ENCODE results near the gene PDCD1LG2. TPM values are rescaled to one million over a fixed set of nuclear protein-coding genes. Genes with fewer than 3 reads are reported as not detected.
A peak's percentile ranks its signal among the peaks of the same experiment; 100 is the strongest.

The PDCD1LG2 gene
- total and polyA plus RNA-seq, 2 experiments from 2014 or later, result not detected

GRCh38 chr9:5566054-5566618, 55.8 kb downstream of the PDCD1LG2 start:
- no peak for ATAC-seq
- no peak overlapping the region for H3K27ac Mint-ChIP-seq
- peaks cover 5% of the 10 kb centered on the region; the same call in 2 of the 3 replicates for H3K4me1 Mint-ChIP-seq

More at GRCh38 chr9:5566054-5566618, 55.8 kb downstream of the PDCD1LG2 start:
- Histone ChIP-seq H3K4me3 (no peak overlapping the region), H3K9me2 (ENCODE audit: insufficient read depth) (no peaks in the 10 kb centered on the region), H3K27me3 (ENCODE audit: insufficient read depth) (no peaks in the 10 kb centered on the region; the same call in 1 of the 2 replicates), H3K27ac (ENCODE audit: low read depth) (no peak overlapping the region), H3K79me2 (replicated peaks; ENCODE audit: insufficient read depth) (no peaks in the 10 kb centered on the region), H3K36me3 (ENCODE audit: insufficient read depth) (no peaks in the 10 kb centered on the region), H3F3A (replicated peaks; ENCODE audit: low read depth) (no peaks in the 10 kb centered on the region), H3K4me2 (no peak overlapping the region), H3K4me1 (ENCODE audit: insufficient read depth) (peaks cover 5% of the 10 kb centered on the region; the same call in 1 of the 2 replicates), H4K20me1 (replicated peaks; ENCODE audit: insufficient read depth) (no peaks in the 10 kb centered on the region), H2AFZ (peak overlapping the region; percentile 91)
- no peak overlapping the region for H3K4me3 Mint-ChIP-seq
- H3K9me3 Mint-ChIP-seq, result no peaks in the 10 kb centered on the region; the same call in 2 of the 3 replicates
- H3K36me3 Mint-ChIP-seq (ENCODE audit: low read depth), result no peaks in the 10 kb centered on the region
- DNase-seq (ENCODE audit: low spot score), result no peak
- TF ChIP-seq ETS1 (IDR thresholded peaks at IDR 0.05) (no peak), JUNB (IDR thresholded peaks at IDR 0.05; ENCODE audit: unreplicated experiment) (no peak), EZH2phosphoT487 (IDR thresholded peaks at IDR 0.05; ENCODE audit: unreplicated experiment) (no peak), CREB1 (CRISPR knock-in tag; IDR thresholded peaks at IDR 0.05; ENCODE audit: low read depth) (no peak), CTCF (conservative IDR thresholded peaks at IDR 0.05; ENCODE audit: low read depth in 2 of 2) (no peak), EZH2 (IDR thresholded peaks at IDR 0.05; ENCODE audit: low read depth, unreplicated experiment) (no peak), ZNF462 (CRISPR knock-in tag; IDR thresholded peaks at IDR 0.05) (no peak), NANOG (IDR thresholded peaks at IDR 0.05; ENCODE audit: borderline replicate concordance) (no peak)
- H3K27me3 Mint-ChIP-seq (ENCODE audit: insufficient read depth, low read depth, poor library complexity), result no peaks in the 10 kb centered on the region

Measured in GM23338 (cell line).